GM19467 (cell line): ENCODE data around the gene NOD2.

Experiments used
- ATAC-seq: cut with Tn5 transposase; IDR thresholded peaks from one replicate; pipeline ENCODE4 v1.9.1; 2021; ENCODE audit warnings: mild to moderate bottlenecking, moderate library complexity; ENCODE audit not compliant: unreplicated experiment

Gene NOD2

GRCh38 chr16:50669741-50670140 is 23.7 kb upstream of the NOD2 start:
- no peak for ATAC-seq

DNA sequence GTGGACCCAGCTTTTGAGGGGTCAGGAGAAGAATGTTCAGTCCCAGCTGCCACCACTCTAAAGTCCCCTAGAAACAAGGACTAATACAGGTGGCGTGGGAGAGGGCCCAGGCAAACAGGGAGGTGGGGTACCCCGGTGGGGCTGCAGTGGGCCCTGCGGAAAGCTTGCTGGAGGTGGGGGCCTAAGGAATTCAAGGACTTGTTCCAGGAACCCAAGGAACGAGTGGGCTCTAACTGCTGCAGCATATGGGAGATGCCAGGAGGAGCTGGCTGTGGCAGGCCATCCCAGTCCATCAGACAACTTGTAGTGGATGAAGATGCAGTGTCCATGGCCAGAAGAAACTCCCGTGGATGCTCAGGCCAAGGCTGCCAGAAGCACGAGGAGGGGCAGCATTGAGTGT is 22.9 kb upstream of the NOD2 start:
- no peak for ATAC-seq

GRCh38 chr16:50671644-50672260 is 21.7 kb upstream of the NOD2 start:
- ATAC-seq: no peak

- no peak for ATAC-seq
Measured at GRCh38 chr16:50673496-50674275, 19.7 kb upstream of the NOD2 start.

- ATAC-seq: no peak
Measured at GRCh38 chr16:50674831-50675230, 18.6 kb upstream of the NOD2 start.

DNA sequence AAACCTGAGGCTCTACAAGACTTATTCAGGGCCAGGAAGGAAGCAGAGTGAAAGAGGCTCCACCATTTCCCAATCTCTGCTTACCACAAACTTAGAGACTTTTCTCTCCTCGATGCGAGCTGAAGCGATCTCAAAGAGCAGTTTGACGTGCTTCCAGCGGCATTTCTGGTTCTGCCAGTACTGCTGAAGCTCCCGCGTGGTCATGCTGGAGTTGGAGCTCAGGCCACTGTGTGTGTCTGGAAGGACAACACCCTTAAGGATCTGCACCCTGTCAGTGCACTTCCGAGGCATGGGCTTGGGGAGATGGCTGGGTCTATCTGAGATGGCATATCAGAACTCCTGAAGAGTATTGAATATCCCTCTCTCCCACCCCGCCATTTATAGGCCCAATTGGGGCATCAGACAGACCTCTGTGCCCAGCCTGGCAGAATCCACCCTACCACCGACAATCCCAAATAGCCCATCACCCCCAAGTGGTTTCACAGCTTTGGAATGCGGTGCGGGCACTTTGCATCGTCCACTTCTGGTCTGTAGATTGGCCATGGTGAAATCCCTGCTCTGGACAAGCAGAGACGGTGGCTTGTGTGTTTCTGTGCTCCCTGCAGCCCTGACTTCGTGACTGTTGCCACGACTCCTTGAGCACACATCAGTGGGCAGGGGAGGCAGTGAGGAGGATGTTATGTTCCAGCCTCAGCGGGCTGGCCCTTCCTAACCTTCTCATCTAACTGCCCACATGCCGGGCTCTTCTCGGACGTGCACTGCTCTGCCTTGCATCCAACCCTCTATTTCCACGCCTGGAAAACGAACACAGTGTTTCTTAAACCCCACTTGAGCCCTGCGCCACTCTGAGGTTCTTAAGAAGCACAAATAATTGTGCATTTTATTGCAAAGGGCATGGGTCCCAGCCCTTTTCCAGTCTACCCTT is 17.5 kb upstream of the NOD2 start:
- ATAC-seq: no peak

DNA sequence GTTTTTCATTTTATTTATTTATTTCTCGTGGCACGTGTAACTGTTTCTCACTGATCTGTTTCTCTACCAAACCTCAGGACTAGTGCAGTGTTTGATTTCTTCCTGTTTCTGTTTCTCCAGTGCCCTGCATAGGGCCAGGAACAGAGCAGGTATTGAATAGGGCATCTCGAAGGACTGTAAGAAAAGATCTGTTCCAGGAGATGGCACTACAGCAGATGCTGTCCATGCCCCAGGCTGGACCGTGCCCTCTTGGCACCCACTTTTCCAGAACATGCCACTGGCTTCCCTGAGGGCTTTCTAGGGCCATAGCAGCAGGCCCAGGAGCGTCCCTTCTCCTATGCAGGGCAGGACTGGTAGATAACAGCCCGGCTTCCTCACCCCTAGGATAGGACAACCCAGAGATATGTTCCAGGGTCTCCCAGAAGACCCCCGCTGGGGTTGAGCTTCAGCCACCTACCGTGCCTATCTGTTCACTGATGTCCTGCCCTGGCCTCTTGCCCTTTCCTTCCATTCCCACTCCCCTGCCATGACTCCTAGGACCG is 16.7 kb upstream of the NOD2 start:
- ATAC-seq: no peak

- ATAC-seq: no peak
Measured at GRCh38 chr16:50677351-50677750, 16.1 kb upstream of the NOD2 start.

- no peak for ATAC-seq
Measured at GRCh38 chr16:50678531-50678930, 14.9 kb upstream of the NOD2 start.

DNA sequence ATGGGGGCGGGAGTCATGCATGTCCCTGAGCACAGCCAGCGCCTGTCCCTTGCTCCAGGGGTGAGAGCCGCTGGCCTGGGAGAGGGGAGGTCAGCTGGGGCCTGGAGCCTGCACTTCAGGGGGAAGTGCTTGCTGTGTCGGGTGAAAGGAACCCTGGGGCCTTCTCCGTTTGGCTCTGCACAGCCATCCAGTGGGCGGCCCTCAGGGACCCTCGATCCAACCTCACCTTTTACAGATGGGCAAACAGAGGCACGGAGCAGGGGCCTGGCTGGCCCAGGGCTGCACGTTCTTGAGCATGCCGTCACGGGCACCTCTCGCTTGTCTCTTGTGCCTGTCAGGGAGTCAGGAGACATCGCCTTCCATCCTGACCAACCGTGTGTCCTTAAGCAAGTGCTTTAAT is 14.1 kb upstream of the NOD2 start:
- no peak for ATAC-seq

DNA sequence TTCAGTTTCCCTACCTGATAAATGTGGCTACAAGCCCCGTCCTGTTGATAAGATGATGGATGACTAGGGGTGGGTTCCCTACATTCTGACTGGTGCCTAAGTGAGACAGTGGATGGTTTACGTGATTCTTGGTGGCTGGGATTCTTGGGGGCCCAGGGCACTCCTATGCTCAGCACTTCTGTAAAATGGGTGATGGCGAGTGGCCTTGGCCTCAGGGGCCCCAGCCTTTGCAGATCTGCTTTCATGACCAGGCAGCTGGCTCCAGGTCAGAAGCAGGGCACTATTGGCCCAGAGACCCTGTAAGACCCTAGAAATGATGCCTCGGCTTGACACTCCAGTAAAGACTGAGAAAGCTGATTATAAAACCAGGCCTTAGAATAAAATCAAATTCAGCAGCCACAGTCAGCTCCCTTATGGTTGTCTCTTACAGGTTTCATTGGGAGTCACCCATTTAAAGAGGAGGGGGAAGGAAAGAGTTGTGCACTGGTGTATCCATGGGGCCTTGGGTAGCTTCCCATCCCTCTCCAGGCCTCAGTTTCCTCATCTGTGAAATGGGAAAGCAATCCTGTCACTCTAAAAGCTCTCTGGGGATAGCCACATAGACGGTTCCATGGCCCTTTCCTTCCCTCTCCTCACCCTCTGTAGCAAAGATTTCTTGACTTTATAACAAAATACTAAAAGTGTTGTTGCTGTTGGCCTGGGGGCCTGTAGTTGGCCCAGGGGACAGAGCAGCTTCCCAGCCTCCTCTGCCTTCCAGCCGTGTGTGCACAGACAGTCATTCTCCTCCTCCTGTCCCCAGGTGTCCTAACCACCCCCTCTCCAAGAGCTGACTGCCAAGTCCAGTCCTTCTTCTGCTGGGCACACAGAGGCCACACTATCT is 13.5 kb upstream of the NOD2 start:
- ATAC-seq: no peak

DNA sequence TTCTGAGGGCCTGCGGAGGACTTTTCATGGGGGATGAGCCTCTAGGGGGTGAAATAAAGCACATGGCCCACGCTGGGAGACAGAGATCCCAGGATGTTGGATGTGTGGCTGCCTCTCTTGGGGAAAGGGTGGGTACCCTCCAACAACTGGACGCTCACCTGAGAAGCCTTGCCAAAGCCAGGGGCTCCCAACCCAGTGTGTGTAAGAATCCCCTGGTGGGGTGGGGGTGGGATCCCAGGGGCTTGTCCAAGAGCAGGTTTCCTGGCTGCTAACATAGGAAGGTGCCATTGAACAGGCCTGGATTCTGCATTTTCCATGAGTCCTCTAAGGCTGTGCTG is 12.9 kb upstream of the NOD2 start:
- no peak for ATAC-seq

DNA sequence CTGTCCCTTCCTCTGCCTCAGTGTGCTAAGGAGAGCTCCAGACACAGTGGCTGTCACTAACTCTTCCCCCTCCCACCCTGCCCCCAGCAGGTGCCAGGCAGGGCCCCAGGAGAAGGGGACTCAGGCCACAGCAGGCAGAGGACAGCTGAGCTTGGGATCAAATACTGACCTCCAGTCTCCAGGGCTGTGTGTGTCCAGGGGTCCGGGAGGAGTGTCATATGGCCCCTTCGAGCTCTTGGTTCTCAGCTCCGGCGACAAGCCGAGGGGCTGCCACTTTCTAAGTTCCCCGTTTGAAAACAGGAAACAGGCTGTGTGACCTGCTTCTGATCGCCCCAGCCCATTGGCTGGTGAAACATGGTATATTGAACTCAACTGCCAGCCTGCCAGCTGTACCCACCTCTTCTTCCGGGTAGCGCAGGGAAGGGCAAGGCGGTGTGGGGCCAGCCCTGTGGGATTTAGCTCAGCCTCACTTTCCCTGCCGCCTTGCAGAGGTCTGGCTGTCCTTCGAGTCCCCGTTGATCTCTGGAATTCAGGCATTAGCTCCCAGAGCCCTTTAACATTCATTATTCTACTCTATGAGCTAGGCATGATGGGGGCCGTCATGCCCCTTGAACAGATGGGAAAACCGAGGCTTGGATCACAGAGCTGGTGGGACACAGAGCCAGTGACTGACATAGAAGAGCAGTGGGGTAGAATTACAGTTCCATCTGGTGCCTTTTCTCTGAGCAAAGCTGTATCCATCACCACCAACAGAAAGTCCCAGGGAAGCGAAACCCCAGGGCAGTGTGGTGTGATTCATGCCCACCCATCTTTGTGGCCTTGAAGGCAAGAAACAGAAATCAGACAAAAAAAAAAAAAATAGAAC is 12.2 kb upstream of the NOD2 start, which contains the start of gene SNX20:
Gene SNX20 (minus strand): TSS at position 292 of the 865 bp plus-strand sequence. CDS start 3,786 bp downstream, outside the sequence.
- peak; percentile 51 for ATAC-seq

- peak; percentile 57 for ATAC-seq
Measured at GRCh38 chr16:50683689-50684374, 9.6 kb upstream of the NOD2 start.

DNA sequence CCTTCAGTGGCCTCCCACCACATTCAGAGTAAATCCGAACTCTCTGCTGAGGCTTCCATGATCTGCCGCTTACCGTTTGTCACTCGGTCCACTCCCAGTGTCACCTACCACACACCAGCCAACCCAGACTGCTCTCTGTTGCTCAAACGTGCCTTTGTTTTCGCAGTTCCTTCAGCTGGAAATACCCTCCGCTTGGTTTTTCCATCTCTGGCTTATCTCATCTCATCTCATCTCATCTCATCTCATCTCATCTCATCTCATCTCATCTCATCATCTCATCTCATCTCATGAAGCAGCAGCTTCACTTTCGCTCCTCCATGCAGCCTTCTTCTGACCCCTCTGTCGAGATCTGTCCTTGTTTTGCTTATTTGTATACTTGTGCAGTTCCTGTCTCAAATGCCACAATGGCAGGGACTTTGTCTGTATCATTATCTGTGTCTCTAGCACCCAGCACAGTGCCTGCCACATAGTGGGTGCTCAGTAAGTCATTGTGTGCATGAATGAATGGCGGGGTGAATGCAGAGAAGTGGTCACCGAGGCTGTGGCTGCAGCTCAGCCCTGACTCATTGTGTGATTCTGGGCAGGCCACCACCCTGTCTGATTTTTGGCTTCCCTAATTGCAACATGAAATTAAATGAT is 8.5 kb upstream of the NOD2 start:
- no peak for ATAC-seq

- ATAC-seq: no peak
Measured at GRCh38 chr16:50685462-50686063, 7.8 kb upstream of the NOD2 start.

DNA sequence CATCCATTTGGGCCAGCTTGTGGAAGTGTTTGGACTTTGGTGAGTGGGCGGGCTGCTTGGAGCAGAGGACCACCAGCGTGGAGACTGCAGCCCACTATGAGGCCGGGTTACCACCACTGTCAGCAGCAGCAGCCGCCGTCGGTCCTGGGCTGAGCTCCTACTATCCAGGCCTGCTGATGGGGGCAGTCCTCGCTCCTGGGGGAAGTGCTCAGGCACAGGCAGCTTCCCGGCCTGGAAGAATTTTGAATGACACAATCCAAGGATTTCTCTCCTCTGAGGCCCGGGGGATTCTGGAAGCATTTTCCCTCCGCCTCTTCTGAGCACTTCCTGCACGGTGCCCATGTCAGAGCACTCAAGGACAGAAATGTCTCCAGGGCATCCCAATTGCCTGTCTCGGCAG is 5.3 kb upstream of the NOD2 start:
- no peak for ATAC-seq

GRCh38 chr16:50688867-50689266 is 4.5 kb upstream of the NOD2 start:
- ATAC-seq: no peak
